ENCODE measurements around the gene TDRD3.

DNA sequence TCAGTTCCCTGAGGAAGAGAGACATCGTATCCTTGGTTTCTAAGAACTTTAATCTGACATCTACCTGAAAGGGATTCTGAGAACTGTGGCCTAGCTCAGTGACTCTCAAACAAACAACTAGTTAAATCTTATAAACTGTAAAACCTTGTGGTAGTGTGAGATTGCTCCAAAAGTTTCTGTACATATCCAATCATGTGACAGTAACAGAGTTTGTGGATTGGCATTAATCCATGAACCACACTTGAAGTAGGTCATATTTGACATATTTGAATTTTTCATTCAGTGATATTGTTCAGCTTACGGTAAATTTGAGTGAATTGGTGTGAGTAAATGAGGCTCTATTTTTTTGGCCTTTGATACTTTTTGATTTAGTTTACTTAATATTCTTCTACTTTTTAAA is 15.0 kb downstream of the TDRD3 start:
- no peak for TF ChIP-seq POLR2A (IDR thresholded peaks at IDR 0.05)
- TF ChIP-seq, protein P1, sequence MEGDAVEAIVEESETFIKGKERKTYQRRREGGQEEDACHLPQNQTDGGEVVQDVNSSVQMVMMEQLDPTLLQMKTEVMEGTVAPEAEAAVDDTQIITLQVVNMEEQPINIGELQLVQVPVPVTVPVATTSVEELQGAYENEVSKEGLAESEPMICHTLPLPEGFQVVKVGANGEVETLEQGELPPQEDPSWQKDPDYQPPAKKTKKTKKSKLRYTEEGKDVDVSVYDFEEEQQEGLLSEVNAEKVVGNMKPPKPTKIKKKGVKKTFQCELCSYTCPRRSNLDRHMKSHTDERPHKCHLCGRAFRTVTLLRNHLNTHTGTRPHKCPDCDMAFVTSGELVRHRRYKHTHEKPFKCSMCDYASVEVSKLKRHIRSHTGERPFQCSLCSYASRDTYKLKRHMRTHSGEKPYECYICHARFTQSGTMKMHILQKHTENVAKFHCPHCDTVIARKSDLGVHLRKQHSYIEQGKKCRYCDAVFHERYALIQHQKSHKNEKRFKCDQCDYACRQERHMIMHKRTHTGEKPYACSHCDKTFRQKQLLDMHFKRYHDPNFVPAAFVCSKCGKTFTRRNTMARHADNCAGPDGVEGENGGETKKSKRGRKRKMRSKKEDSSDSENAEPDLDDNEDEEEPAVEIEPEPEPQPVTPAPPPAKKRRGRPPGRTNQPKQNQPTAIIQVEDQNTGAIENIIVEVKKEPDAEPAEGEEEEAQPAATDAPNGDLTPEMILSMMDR (IDR thresholded peaks at IDR 0.05): no peak
